Measurements from ENCODE around the gene SLC2A3. TPM values are rescaled to one million over a fixed set of nuclear protein-coding genes. Genes with fewer than 3 reads are reported as not detected.
"Not testable (repeated sequence)": the region's sequence is repeated elsewhere in the genome, so short reads cannot be mapped to it uniquely, and the experiment has no call there.

SLC2A3 gene
- total and polyA plus RNA-seq, 2 of the 13 experiments (the other 11 are each of a cell fraction or from before 2014, with no cell fraction given) = 39.3 to 580 TPM

DNA sequence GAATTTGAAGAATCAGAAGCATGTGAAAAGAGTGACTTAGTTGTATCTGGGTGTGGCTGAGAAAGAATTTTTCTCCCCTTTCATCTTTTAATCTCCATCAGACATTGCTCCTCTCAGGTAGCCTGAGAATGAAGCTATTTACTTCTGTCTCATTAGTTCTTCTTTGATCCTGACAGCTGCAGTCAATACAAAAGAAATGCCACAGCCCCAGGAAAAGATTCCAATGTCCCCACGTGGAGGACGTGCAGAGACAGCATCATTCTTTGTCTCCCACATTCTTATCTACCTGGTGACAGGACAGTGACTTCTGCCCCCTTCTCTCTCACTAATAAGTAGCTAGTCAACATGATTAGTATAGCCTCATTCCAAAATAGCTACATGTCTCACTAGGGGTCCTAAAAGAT lies 46.3 kb upstream of the SLC2A3 start:
- H3K4me2 ChIP-seq (ENCODE audit: low read depth, low read length); TF ChIP-seq CREM (CRISPR knock-in tag; IDR thresholded peaks at IDR 0.05): not testable (repeated sequence)
- TF ChIP-seq, protein P1, sequence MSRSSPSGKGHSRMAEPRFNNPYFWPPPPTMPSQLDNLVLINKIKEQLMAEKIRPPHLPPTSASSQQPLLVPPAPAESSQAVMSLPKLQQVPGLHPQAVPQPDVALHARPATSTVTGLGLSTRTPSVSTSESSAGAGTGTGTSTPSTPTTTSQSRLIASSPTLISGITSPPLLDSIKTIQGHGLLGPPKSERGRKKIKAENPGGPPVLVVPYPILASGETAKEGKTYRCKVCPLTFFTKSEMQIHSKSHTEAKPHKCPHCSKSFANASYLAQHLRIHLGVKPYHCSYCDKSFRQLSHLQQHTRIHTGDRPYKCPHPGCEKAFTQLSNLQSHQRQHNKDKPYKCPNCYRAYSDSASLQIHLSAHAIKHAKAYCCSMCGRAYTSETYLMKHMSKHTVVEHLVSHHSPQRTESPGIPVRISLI (CRISPR knock-in tag; IDR thresholded peaks at IDR 0.05; ENCODE audit: borderline replicate concordance) = peak; percentile 20; the same call in 1 of the 2 replicates
- TF ChIP-seq, protein P2, sequence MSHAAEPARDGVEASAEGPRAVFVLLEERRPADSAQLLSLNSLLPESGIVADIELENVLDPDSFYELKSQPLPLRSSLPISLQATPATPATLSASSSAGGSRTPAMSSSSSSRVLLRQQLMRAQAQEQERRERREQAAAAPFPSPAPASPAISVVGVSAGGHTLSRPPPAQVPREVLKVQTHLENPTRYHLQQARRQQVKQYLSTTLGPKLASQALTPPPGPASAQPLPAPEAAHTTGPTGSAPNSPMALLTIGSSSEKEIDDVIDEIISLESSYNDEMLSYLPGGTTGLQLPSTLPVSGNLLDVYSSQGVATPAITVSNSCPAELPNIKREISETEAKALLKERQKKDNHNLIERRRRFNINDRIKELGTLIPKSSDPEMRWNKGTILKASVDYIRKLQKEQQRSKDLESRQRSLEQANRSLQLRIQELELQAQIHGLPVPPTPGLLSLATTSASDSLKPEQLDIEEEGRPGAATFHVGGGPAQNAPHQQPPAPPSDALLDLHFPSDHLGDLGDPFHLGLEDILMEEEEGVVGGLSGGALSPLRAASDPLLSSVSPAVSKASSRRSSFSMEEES (CRISPR knock-in tag; IDR thresholded peaks at IDR 0.05) = 0 out of 2 replicates have a peak, but pooled peaks have one; percentile 41
- peak; percentile 34; the same call in 1 of the 2 replicates for TF ChIP-seq NFIC (IDR thresholded peaks at IDR 0.05; ENCODE audit: low read length)
- peak; percentile 94 for TF ChIP-seq TCF7 (IDR thresholded peaks at IDR 0.05; ENCODE audit: low read depth)
- TF ChIP-seq CREM (IDR thresholded peaks at IDR 0.05) = peak; percentile 84
- TF ChIP-seq FOSL2 (CRISPR knock-in tag; IDR thresholded peaks at IDR 0.05) = 0 out of 2 replicates have a peak, but pooled peaks have one; percentile 7
- peak; percentile 55 for TF ChIP-seq NCOA2 (CRISPR knock-in tag; IDR thresholded peaks at IDR 0.05)
- peak; percentile 78; the same call in 1 of the 2 replicates for TF ChIP-seq GATA4 (IDR thresholded peaks at IDR 0.05; ENCODE audit: borderline replicate concordance, low read depth)
- TF ChIP-seq IRF2 (CRISPR knock-in tag; IDR thresholded peaks at IDR 0.05) = peak; percentile 18; the same call in 1 of the 2 replicates
- peak; percentile 31; the same call in 1 of the 2 replicates for TF ChIP-seq MIXL1 (CRISPR knock-in tag; IDR thresholded peaks at IDR 0.05)
- TF ChIP-seq MEIS2 (CRISPR knock-in tag; IDR thresholded peaks at IDR 0.05) = peak; percentile 58; the same call in 1 of the 2 replicates
- 0 out of 2 replicates have a peak, but pooled peaks have one; percentile 34 for TF ChIP-seq FOXP1 (IDR thresholded peaks at IDR 0.05)
- TF ChIP-seq FOXP1 (CRISPR knock-in tag; IDR thresholded peaks at IDR 0.05) = peak; percentile 68; the same call in 1 of the 2 replicates
- TF ChIP-seq SP5 (CRISPR knock-in tag; IDR thresholded peaks at IDR 0.05; ENCODE audit: borderline replicate concordance, low read depth) = peak; percentile 32; the same call in 1 of the 2 replicates
- peak; percentile 45; the same call in 1 of the 2 replicates for TF ChIP-seq NR2F2 (IDR thresholded peaks at IDR 0.05; ENCODE audit: borderline replicate concordance, low read depth)
- TF ChIP-seq, protein P3, sequence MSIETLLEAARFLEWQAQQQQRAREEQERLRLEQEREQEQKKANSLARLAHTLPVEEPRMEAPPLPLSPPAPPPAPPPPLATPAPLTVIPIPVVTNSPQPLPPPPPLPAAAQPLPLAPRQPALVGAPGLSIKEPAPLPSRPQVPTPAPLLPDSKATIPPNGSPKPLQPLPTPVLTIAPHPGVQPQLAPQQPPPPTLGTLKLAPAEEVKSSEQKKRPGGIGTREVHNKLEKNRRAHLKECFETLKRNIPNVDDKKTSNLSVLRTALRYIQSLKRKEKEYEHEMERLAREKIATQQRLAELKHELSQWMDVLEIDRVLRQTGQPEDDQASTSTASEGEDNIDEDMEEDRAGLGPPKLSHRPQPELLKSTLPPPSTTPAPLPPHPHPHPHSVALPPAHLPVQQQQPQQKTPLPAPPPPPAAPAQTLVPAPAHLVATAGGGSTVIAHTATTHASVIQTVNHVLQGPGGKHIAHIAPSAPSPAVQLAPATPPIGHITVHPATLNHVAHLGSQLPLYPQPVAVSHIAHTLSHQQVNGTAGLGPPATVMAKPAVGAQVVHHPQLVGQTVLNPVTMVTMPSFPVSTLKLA (IDR thresholded peaks at IDR 0.05) = peak; percentile 76
- peak in 1 of 2 experiments; percentile 75; a peak in 2 of 4 replicates for TF ChIP-seq EP300 (IDR thresholded peaks at IDR 0.05; ENCODE audit: low read depth in 2 of 2, low read length in 2 of 2)
- peak; percentile 65; the same call in 1 of the 2 replicates for TF ChIP-seq EP300 (CRISPR knock-in tag; IDR thresholded peaks at IDR 0.05; ENCODE audit: borderline replicate concordance)
- TF ChIP-seq RXRB (CRISPR knock-in tag; IDR thresholded peaks at IDR 0.05; ENCODE audit: borderline replicate concordance) = 0 out of 2 replicates have a peak, but pooled peaks have one; percentile 28
- peak; percentile 17; the same call in 1 of the 2 replicates for TF ChIP-seq TBX2 (CRISPR knock-in tag; IDR thresholded peaks at IDR 0.05; ENCODE audit: borderline replicate concordance)
- TF ChIP-seq RARA (CRISPR knock-in tag; IDR thresholded peaks at IDR 0.05) = 0 out of 2 replicates have a peak, but pooled peaks have one; percentile 17

More for the DNA sequence above, 46.3 kb upstream of the SLC2A3 start:
- Histone ChIP-seq H3K4me1 (ENCODE audit: insufficient read depth, low read length) (peaks cover 52% of the 10 kb centered on the region), H3K27ac (ENCODE audit: extremely low read length, insufficient read depth, low read length) (peak overlapping the region; percentile 48)
- ATAC-seq (peak; percentile 91), FAIRE-seq (peak; percentile 98), DNase-seq (ENCODE audit: low spot score) (peak; percentile 88)
- CTCF ChIA-PET (ENCODE audit: low intra/inter-chr PET ratio, low total read pairs); H4K20me1 ChIP-seq (ENCODE audit: insufficient read depth, low read length); intact Hi-C loops (cut with micrococcal nuclease; ENCODE audit: unreplicated experiment); H2AFZ ChIP-seq (ENCODE audit: low read length); BruUV-seq (replicated peaks); H3K79me2 ChIP-seq (ENCODE audit: insufficient read depth, low read length); POLR2A ChIA-PET; in situ Hi-C loops (cut with HindIII; ENCODE audit: extremely low pct_ligation_motif_present, low pct_unique_long_range_greater_than_20kb); H3K36me3 ChIP-seq (replicated peaks in 1 of 2; ENCODE audit: control insufficient read depth in 1 of 2, insufficient read depth in 2 of 2, low read length in 2 of 2); H3K27me3 ChIP-seq (ENCODE audit: control insufficient read depth in 1 of 2, insufficient read depth in 2 of 2, low read length in 2 of 2); H3K9ac ChIP-seq (ENCODE audit: insufficient read depth, low read depth, low read length); H3K4me3 ChIP-seq (replicated peaks in 1 of 3; ENCODE audit: insufficient read depth in 1 of 3, low read depth in 2 of 3, low read length in 3 of 3); H3K9me3 ChIP-seq (ENCODE audit: low read length): not testable (repeated sequence)
- WGBS (ENCODE audit: low lambda C conversion rate) = 0% methylated on average over 2 of the region's 2 CpGs
